OCI-LY1 (cell line): ENCODE measurements around the gene ROBO1.

ENCODE experiments used
- H2AFZ ChIP-seq: fragments of 200-600 bp; sonication (generic), shearing (Covaris generic); 2 replicates; pipeline ENCODE4 v1.6.0; 2014; ENCODE audit warnings: antibody characterized with exemption, mild to moderate bottlenecking, low read length
- H3F3A ChIP-seq: fragments of 200-600 bp; sonication (generic), shearing (Covaris generic); 2 replicates; pipeline ENCODE4 v1.6.0; 2014; ENCODE audit warnings: mild to moderate bottlenecking, antibody characterized with exemption, low read length, moderate library complexity; ENCODE audit not compliant: insufficient read depth
- H3K27ac ChIP-seq: fragments of 200-600 bp; sonication (generic); 2 replicates; pipeline ENCODE4 v1.5.1; 2014; ENCODE audit warnings: low read length, mixed run types, mild to moderate bottlenecking, low read depth; ENCODE audit not compliant: poor library complexity, severe bottlenecking
- H3K27me3 ChIP-seq: fragments of 200-600 bp; sonication (generic); 2 replicates; pipeline ENCODE4 v1.6.0; 2014; ENCODE audit warnings: antibody characterized with exemption, mild to moderate bottlenecking, low read length, moderate library complexity; ENCODE audit not compliant: insufficient read depth
- H3K36me3 ChIP-seq: fragments of 200-600 bp; sonication (generic); 2 replicates; pipeline ENCODE4 v1.6.1; 2014; ENCODE audit warnings: mild to moderate bottlenecking, antibody characterized with exemption, low read length, moderate library complexity, mixed read lengths; ENCODE audit not compliant: insufficient read depth
- H3K4me1 ChIP-seq: fragments of 200-600 bp; sonication (generic); 2 replicates; pipeline ENCODE4 v1.5.1; 2014; ENCODE audit warnings: mild to moderate bottlenecking, low read length, moderate library complexity; ENCODE audit not compliant: insufficient read depth, severe bottlenecking
- H3K4me2 ChIP-seq: fragments of 200-600 bp; sonication (generic), shearing (Covaris generic); 2 replicates; pipeline ENCODE4 v1.6.1; 2014; ENCODE audit warnings: low read length
- H3K4me3 ChIP-seq: fragments of 200-600 bp; sonication (generic); 2 replicates; pipeline ENCODE4 v1.5.1; 2014; ENCODE audit warnings: low read length, low read depth, mild to moderate bottlenecking, mixed read lengths; ENCODE audit not compliant: poor library complexity, severe bottlenecking
- H3K79me2 ChIP-seq: fragments of 200-600 bp; shearing (Covaris generic); 2 replicates; pipeline ENCODE4 v1.6.1; 2016; ENCODE audit warnings: mixed run types, low read length, mixed read lengths; ENCODE audit not compliant: insufficient read depth
- H3K9ac ChIP-seq: fragments of 200-600 bp; sonication (generic), shearing (Covaris generic); 2 replicates; pipeline ENCODE4 v1.6.1; 2014; ENCODE audit warnings: mild to moderate bottlenecking, low read length, mixed read lengths
- H3K9me2 ChIP-seq: fragments of 200-600 bp; sonication (generic), shearing (Covaris generic); 2 replicates; pipeline ENCODE4 v1.6.1; 2014; ENCODE audit warnings: low read depth, mild to moderate bottlenecking, low read length, mixed read lengths
- H3K9me3 ChIP-seq: fragments of 200-600 bp; shearing (Covaris generic); 2 replicates; pipeline ENCODE4 v1.6.1; 2014; ENCODE audit warnings: low read length, mixed read lengths
- H4K20me1 ChIP-seq: fragments of 200-600 bp; sonication (generic), shearing (Covaris generic); 2 replicates; pipeline ENCODE4 v1.6.0; 2016; ENCODE audit warnings: mild to moderate bottlenecking, low read length; ENCODE audit not compliant: insufficient read depth
- EZH2 ChIP-seq: fragments of 200-600 bp; sonication (generic), shearing (Covaris generic); IDR thresholded peaks from 2 replicates; pipeline ENCODE4 v1.8.0; 2017; ENCODE audit warnings: borderline replicate concordance, mixed run types, mild to moderate bottlenecking, antibody characterized with exemption, low read length, moderate library complexity, mixed read lengths
- TF ChIP-seq, protein P1 (sequence below): fragments of 200-600 bp; sonication (generic), shearing (Covaris generic); IDR thresholded peaks from 2 replicates; pipeline ENCODE4 v1.5.1; 2017; ENCODE audit warnings: mild to moderate bottlenecking, antibody characterized with exemption, low read length, moderate library complexity, mixed read lengths

ROBO1 gene

DNA sequence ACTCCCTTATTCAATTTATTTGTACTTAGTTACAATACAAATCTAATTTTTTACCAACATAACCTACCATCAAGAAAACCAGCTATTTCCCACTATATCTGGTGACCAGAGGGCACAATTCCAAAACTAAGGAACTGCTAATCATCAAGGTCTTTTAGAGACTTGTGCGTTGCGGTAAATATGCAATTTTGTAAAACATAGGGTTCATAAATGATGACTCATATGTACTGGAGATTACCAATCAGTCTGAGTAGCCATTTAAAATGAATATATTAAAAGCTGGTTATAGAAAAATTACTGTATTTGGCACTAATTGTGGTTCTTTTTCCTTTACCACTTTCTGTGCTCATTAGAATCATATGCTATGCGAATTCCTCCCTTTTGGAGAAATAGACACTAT, 859.6 kb downstream of the ROBO1 start:
- no peaks in the 10 kb centered on the region for H3F3A ChIP-seq
- H3K4me2 ChIP-seq: no peak overlapping the region
- no peaks in the 10 kb centered on the region for H3K36me3 ChIP-seq
- TF ChIP-seq, protein P1, sequence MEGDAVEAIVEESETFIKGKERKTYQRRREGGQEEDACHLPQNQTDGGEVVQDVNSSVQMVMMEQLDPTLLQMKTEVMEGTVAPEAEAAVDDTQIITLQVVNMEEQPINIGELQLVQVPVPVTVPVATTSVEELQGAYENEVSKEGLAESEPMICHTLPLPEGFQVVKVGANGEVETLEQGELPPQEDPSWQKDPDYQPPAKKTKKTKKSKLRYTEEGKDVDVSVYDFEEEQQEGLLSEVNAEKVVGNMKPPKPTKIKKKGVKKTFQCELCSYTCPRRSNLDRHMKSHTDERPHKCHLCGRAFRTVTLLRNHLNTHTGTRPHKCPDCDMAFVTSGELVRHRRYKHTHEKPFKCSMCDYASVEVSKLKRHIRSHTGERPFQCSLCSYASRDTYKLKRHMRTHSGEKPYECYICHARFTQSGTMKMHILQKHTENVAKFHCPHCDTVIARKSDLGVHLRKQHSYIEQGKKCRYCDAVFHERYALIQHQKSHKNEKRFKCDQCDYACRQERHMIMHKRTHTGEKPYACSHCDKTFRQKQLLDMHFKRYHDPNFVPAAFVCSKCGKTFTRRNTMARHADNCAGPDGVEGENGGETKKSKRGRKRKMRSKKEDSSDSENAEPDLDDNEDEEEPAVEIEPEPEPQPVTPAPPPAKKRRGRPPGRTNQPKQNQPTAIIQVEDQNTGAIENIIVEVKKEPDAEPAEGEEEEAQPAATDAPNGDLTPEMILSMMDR: no peak
- no peak for TF ChIP-seq EZH2
- no peak overlapping the region for H2AFZ ChIP-seq
- H3K9me2 ChIP-seq: no peaks in the 10 kb centered on the region
- no peaks in the 10 kb centered on the region for H3K4me1 ChIP-seq
- no peak overlapping the region for H3K4me3 ChIP-seq
- no peak overlapping the region for H3K27ac ChIP-seq
- H4K20me1 ChIP-seq: no peaks in the 10 kb centered on the region
- H3K27me3 ChIP-seq: no peaks in the 10 kb centered on the region
- H3K9me3 ChIP-seq: no peaks in the 10 kb centered on the region
- no peaks in the 10 kb centered on the region for H3K79me2 ChIP-seq
- H3K9ac ChIP-seq: no peak overlapping the region

DNA sequence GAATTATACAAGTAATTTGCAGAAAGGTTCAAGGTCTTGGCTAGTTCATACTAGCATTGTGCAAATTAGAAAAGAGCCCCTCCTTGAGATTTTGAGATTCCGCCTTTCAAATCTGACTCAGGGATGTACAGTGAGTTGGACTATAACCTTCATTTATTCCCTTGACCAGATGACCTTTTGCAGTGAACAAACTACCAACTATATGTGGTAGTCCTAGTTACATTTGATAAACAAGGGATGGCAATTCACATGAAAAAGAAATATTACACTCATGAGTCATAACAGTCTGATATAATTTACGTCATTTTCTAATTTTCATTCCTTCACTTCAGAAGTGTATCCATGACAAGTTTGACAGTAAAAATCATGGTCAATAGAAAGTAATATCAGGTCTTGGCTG, 860.4 kb downstream of the ROBO1 start:
- Histone ChIP-seq H3F3A (no peaks in the 10 kb centered on the region), H3K4me1 (no peaks in the 10 kb centered on the region), H3K4me3 (no peak overlapping the region), H3K27ac (no peak overlapping the region), H3K9me2 (no peaks in the 10 kb centered on the region), H3K27me3 (no peaks in the 10 kb centered on the region), H3K36me3 (no peaks in the 10 kb centered on the region), H3K9ac (no peak overlapping the region), H3K4me2 (no peak overlapping the region), H4K20me1 (no peaks in the 10 kb centered on the region), H2AFZ (no peak overlapping the region), H3K9me3 (no peaks in the 10 kb centered on the region), H3K79me2 (no peaks in the 10 kb centered on the region)
- no peak for TF ChIP-seq EZH2
- TF ChIP-seq, protein P1: no peak

DNA sequence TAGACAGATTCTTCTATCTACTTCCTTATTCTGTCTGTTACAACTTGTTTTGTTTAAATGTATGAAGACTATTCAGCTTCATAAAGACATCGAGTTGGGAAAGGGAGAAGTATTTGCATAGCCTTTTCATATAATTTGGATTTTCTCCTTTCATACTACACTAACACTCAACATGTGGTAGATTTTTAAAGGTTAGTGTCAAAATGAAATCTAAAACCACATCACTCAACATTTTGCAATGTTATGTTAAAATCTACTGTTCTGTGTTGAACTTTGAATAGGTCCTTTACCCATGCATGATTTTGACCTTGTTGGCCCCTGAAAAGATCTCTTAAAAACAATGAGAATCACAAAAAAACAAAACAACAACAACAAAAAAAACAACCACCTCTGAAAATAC, 860.9 kb downstream of the ROBO1 start:
- Histone ChIP-seq H3K27ac (no peak overlapping the region), H3K4me2 (no peak overlapping the region), H3K36me3 (no peaks in the 10 kb centered on the region), H3F3A (no peaks in the 10 kb centered on the region), H3K4me3 (no peak overlapping the region), H3K9me3 (no peaks in the 10 kb centered on the region), H4K20me1 (no peaks in the 10 kb centered on the region), H2AFZ (no peak overlapping the region), H3K9me2 (no peaks in the 10 kb centered on the region), H3K79me2 (no peaks in the 10 kb centered on the region), H3K4me1 (no peaks in the 10 kb centered on the region), H3K9ac (no peak overlapping the region), H3K27me3 (no peaks in the 10 kb centered on the region)
- TF ChIP-seq, protein P1: no peak
- no peak for TF ChIP-seq EZH2
